ENCODE measurements around the gene BMI1.

- TF ChIP-seq CTCF (IDR thresholded peaks at IDR 0.05; ENCODE audit: low read length) (no peak), EZH2 (optimal IDR thresholded peaks at IDR 0.05; ENCODE audit: low read depth, low read length) (no peak)
Observed at GRCh38 chr10:22280078-22280477, 40.8 kb upstream of the BMI1 start.

All from MM.1S (cell line).